ENCODE data around the gene FOXP1.

DNA sequence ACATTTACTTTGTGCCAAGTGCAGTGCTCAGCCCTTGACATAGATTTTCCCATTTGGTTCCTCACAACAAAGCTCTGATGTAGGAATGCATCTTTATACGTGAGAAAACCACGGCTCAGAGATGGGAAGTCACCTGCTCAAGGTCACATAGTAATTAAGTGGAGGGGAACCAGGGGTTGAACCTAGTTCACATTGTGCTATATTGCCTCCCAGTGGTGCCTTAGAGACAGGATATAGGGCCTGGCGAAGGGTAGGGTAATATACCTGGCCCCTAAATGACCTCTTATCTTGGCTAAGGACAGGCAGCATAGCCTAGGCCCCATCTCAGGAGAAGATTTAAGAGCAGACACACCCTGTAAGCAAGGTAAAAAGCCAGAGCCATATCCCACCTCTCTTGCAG is 71.5 kb downstream of the FOXP1 start:
- TF ChIP-seq, protein P1, sequence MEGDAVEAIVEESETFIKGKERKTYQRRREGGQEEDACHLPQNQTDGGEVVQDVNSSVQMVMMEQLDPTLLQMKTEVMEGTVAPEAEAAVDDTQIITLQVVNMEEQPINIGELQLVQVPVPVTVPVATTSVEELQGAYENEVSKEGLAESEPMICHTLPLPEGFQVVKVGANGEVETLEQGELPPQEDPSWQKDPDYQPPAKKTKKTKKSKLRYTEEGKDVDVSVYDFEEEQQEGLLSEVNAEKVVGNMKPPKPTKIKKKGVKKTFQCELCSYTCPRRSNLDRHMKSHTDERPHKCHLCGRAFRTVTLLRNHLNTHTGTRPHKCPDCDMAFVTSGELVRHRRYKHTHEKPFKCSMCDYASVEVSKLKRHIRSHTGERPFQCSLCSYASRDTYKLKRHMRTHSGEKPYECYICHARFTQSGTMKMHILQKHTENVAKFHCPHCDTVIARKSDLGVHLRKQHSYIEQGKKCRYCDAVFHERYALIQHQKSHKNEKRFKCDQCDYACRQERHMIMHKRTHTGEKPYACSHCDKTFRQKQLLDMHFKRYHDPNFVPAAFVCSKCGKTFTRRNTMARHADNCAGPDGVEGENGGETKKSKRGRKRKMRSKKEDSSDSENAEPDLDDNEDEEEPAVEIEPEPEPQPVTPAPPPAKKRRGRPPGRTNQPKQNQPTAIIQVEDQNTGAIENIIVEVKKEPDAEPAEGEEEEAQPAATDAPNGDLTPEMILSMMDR (IDR thresholded peaks at IDR 0.05 in 4 of 5, conservative IDR thresholded peaks at IDR 0.05 in 1 of 5): no peak
- no peak for TF ChIP-seq POLR2A (IDR thresholded peaks at IDR 0.05)
